HepG2 (cell line): ENCODE data around the gene SPN. TPM values are rescaled to one million over a fixed set of nuclear protein-coding genes. Genes with fewer than 3 reads are reported as not detected.

Experiments used
- ATAC-seq: fragments of 200-7000 bp; cut with Tn5 transposase; 3 replicates; pipeline ENCODE4 v1.9.1; 2020; ENCODE audit warnings: mild to moderate bottlenecking, moderate library complexity
- BruUV-seq: library from RNA; stranded (reverse); fragments of 400-500 nt; replicated peaks from 2 replicates; lab custom pipeline; 2021; lab: Mats Ljungman, UMichigan
- CTCF ChIA-PET: fragments of 300-600 bp; formaldehyde crosslinking; extraction: SDS; loops from one replicate; lab custom pipeline; 2021; ENCODE audit warnings: low total read pairs, inconsistent platforms, low intra/inter-chr PET ratio; lab: Yijun Ruan, JAX
- POLR2A ChIA-PET: fragments of 350-600 bp; sonication (Branson Sonifier 250); formaldehyde crosslinking; loops from one replicate; lab custom pipeline; 2020; ENCODE audit warnings: antibody characterized with exemption, inconsistent platforms; lab: Yijun Ruan, JAX
- DNase-seq: peaks from one replicate; pipeline ENCODE4 v3.0.0-alpha.2; 2015; ENCODE audit warnings: low spot score
- FAIRE-seq: peaks from 3 replicates; lab custom pipeline; 2011; peaks lifted over from hg19 to GRCh38; lab: Jason Lieb, UNC
- H2AFZ ChIP-seq: one replicate; pipeline ENCODE4 v1.6.1; 2011; ENCODE audit warnings: low read length, inconsistent platforms
- H3K27ac ChIP-seq: fragments of 300-600 bp; 3 replicates; pipeline ENCODE4 v1.8.0; 2011; ENCODE audit warnings: mixed run types, mild to moderate bottlenecking, mixed read lengths, low read length, inconsistent platforms; ENCODE audit not compliant: insufficient read depth; ENCODE audit errors: extremely low read length
- H3K27me3 ChIP-seq, 2 experiments: fragments of 200-600 bp in 1 of 2; 2 replicates in 1 of 2; 3 replicates in 1 of 2; pipeline versions ENCODE4 v1.6.0 to v1.8.0; 2011; ENCODE audit warnings: low read length in 2 of 2, mild to moderate bottlenecking in 2 of 2, moderate library complexity in 2 of 2, inconsistent platforms in 1 of 2; ENCODE audit not compliant: insufficient read depth in 2 of 2, control insufficient read depth in 1 of 2
- H3K36me3 ChIP-seq, 2 experiments: fragments of 200-600 bp in 1 of 2; replicated peaks in 1 of 2; 2 replicates in 1 of 2; 3 replicates in 1 of 2; pipeline versions ENCODE4 v1.5.1 to v1.8.0; 2011; ENCODE audit warnings: low read length in 2 of 2, inconsistent platforms in 1 of 2; ENCODE audit not compliant: insufficient read depth in 2 of 2, control insufficient read depth in 1 of 2
- H3K4me1 ChIP-seq: 2 replicates; pipeline ENCODE4 v1.5.1; 2012; ENCODE audit warnings: low read length, inconsistent platforms; ENCODE audit not compliant: insufficient read depth
- H3K4me2 ChIP-seq: 2 replicates; pipeline ENCODE4 v1.6.0; 2011; ENCODE audit warnings: low read depth, low read length, inconsistent platforms
- H3K4me3 ChIP-seq, 3 experiments: fragments of 200-600 bp in 1 of 3; sonication (generic), shearing (Covaris generic) in 1 of 3; replicated peaks in 1 of 3; 2 replicates each; pipeline ENCODE4 v1.5.1; 2011 to 2016; ENCODE audit warnings: low read length in 3 of 3, inconsistent platforms in 2 of 3, low read depth in 2 of 3, mild to moderate bottlenecking in 2 of 3, control low read depth in 1 of 3, mixed read lengths in 1 of 3; ENCODE audit not compliant: insufficient read depth in 1 of 3
- H3K79me2 ChIP-seq: one replicate; pipeline ENCODE4 v1.6.1; 2011; ENCODE audit warnings: low read length, inconsistent platforms; ENCODE audit not compliant: insufficient read depth
- H3K9ac ChIP-seq: 2 replicates; pipeline ENCODE4 v1.6.0; 2011; ENCODE audit warnings: mild to moderate bottlenecking, low read depth, low read length, inconsistent platforms; ENCODE audit not compliant: insufficient read depth
- H3K9me3 ChIP-seq: 2 replicates; pipeline ENCODE4 v1.5.1; 2012; ENCODE audit warnings: mild to moderate bottlenecking, low read length
- H4K20me1 ChIP-seq: 2 replicates; pipeline ENCODE4 v1.6.0; 2011; ENCODE audit warnings: inconsistent platforms, mild to moderate bottlenecking, low read length, moderate library complexity; ENCODE audit not compliant: insufficient read depth
- HNRNPK ChIP-seq: fragments of 200-400 bp; formaldehyde crosslinking; IDR thresholded peaks from 2 replicates; pipeline ENCODE4 v1.6.1; 2018; ENCODE audit warnings: low read length, low read depth, moderate library complexity, mild to moderate bottlenecking; ENCODE audit not compliant: poor library complexity, severe bottlenecking
- NFE2L2 ChIP-seq: fragments of 150-350 bp; IDR thresholded peaks from 2 replicates; pipeline ENCODE4 v1.6.1; 2014; ENCODE audit warnings: low read length
- NR0B2 ChIP-seq: sonication (generic); formaldehyde crosslinking; IDR thresholded peaks from 2 replicates; pipeline ENCODE4 v1.4.0; 2020; ENCODE audit warnings: mild to moderate bottlenecking, missing genetic modification reagents
- SOX13 ChIP-seq, 3 experiments: fragments of 450-650 bp in 1 of 3; sonication (generic) in 1 of 3; formaldehyde crosslinking in 1 of 3; IDR thresholded peaks in 2 of 3; conservative IDR thresholded peaks in 1 of 3; 2 replicates each; pipeline versions ENCODE4 v1.5.0 to v1.6.1; 2016 to 2020; ENCODE audit warnings: antibody characterized with exemption in 1 of 3, mild to moderate bottlenecking in 1 of 3, missing compliant biosample characterization in 1 of 3, missing genetic modification reagents in 1 of 3, moderate library complexity in 1 of 3
- ZNF441 ChIP-seq: sonication (generic); formaldehyde crosslinking; IDR thresholded peaks from 2 replicates; pipeline ENCODE4 v1.7.0; 2021; ENCODE audit warnings: missing genetic modification reagents, borderline replicate concordance
- WGBS: methylation state at CpG from one replicate; pipeline ENCODE4 v1.1.6; 2017; ENCODE audit warnings: low lambda C conversion rate; 5-methylcytosine and 5-hydroxymethylcytosine counted together
- in situ Hi-C: cut with HindIII; loops from 2 replicates; pipeline ENCODE4 v1.10.0; 2017; ENCODE audit warnings: low pct_unique_long_range_greater_than_20kb; ENCODE audit not compliant: extremely low pct_ligation_motif_present
- intact Hi-C: fragments of 100-400 bp; cut with micrococcal nuclease; formaldehyde crosslinking; loops from one replicate; pipeline ENCODE4 v1.10.0; 2022; ENCODE audit not compliant: unreplicated experiment
- polyA plus RNA-seq, 8 experiments: library from polyadenylated mRNA; depleted of rRNA in 3 of 8; stranded (reverse) in 7 of 8; unstranded in 1 of 8; fragments of >200 nt; fragmentation: Illumina TruSeq in 4 of 8; extraction: Trizol in 4 of 8; gene quantifications; 2 replicates each; pipeline versions ENCODE4 v1.2.1 to v1.2.3, GENCODE V29; 2011 to 2016; ENCODE audit warnings: low read depth in 4 of 8, missing spikeins in 1 of 8, mixed read lengths in 1 of 8; ENCODE audit not compliant: insufficient read depth in 1 of 8
- total RNA-seq, 5 experiments: library from RNA; depleted of rRNA; stranded (reverse); fragments of >200 nt; fragmentation: Illumina TruSeq; extraction: Trizol; gene quantifications; 2 replicates each; pipeline ENCODE4 v1.2.3, GENCODE V29; 2016; ENCODE audit warnings: low read depth in 1 of 5

The SPN gene
- total and polyA plus RNA-seq, 2 of the 13 experiments (the other 11 are each of a cell fraction or from before 2014, with no cell fraction given): 0.22 to 1.6 TPM

GRCh38 chr16:29700253-29700987, 37.4 kb downstream of the SPN start (continued):
- no peak for TF ChIP-seq SOX13 (IDR thresholded peaks at IDR 0.05)
- peak in 1 of 2 experiments; percentile 61; a peak in 2 of 4 replicates for TF ChIP-seq SOX13 (CRISPR knock-in tag; conservative IDR thresholded peaks at IDR 0.05 in 1 of 2, IDR thresholded peaks at IDR 0.05 in 1 of 2)
- no peak for TF ChIP-seq NR0B2 (CRISPR knock-in tag)

GRCh38 chr16:29701214-29701555, 38.1 kb downstream of the SPN start:
- H3K4me3 ChIP-seq: no peak overlapping the region
- peaks cover 19% of the 10 kb centered on the region for H3K4me1 ChIP-seq
- no peak for DNase-seq
- no peaks in the 10 kb centered on the region for H3K79me2 ChIP-seq
- FAIRE-seq: no peak
- ChIA-PET CTCF (interaction anchor here (0.8 to 2.7 kb wide), 6 partner anchors 9 to 331 kb away, joined by 4 to 23 read pairs (median 9); partner anchors contain the start of gene PAGR1), POLR2A (interaction anchor here (0.6 to 2.4 kb wide), 10 partner anchors 9 to 362 kb away, joined by 3 to 11 read pairs (median 4); partner anchors contain the start of genes MAZ and PAGR1)
- peaks cover 0 to 7% of the 10 kb centered on the region in 2 experiments; a peak in 2 of 5 replicates for H3K27me3 ChIP-seq
- H3K27ac ChIP-seq: no peak overlapping the region
- peaks cover 5% of the 10 kb centered on the region; the same call in 1 of the 2 replicates for H4K20me1 ChIP-seq
- 0 out of 3 replicates have a peak, but pooled peaks have one; percentile 6 for ATAC-seq
- peaks cover 6 to 11% of the 10 kb centered on the region in 2 experiments; a peak in 4 of 5 replicates for H3K36me3 ChIP-seq
- in situ Hi-C loops: no loop called here
- no peak overlapping the region for H2AFZ ChIP-seq
- BruUV-seq: no TSS peak
- no peak overlapping the region for H3K9ac ChIP-seq
- WGBS: 78% methylated on average over 5 of the region's 5 CpGs
- intact Hi-C loops: loop anchor here (2.0 to 5.0 kb wide), 2 partner anchors 148 to 331 kb away; partner anchors contain the start of gene TLCD3B
- no peaks in the 10 kb centered on the region for H3K9me3 ChIP-seq
- TF ChIP-seq ZNF441 (CRISPR knock-in tag): peak; percentile 88; the same call in 1 of the 2 replicates
- TF ChIP-seq HNRNPK: peak; percentile 74
- TF ChIP-seq NFE2L2: no peak
- no peak overlapping the region for H3K4me2 ChIP-seq
